GM23248 (cell line): Measurements from ENCODE around the gene KRT79. TPM values are rescaled to one million over a fixed set of nuclear protein-coding genes. Genes with fewer than 3 reads are reported as not detected.

Experiments
- DNase-seq: peaks from one replicate; pipeline ENCODE4 v3.0.0-alpha.2; 2015
- H2AFZ ChIP-seq: fragments of 200-600 bp; sonication (generic); 2 replicates; pipeline ENCODE4 v1.6.1; 2016; ENCODE audit warnings: antibody characterized with exemption
- H3F3A ChIP-seq: fragments of 200-600 bp; sonication (generic); 2 replicates; pipeline ENCODE4 v1.6.1; 2016; ENCODE audit warnings: mild to moderate bottlenecking, antibody characterized with exemption, mixed run types; ENCODE audit not compliant: insufficient read depth
- H3K27ac ChIP-seq: fragments of 200-600 bp; sonication (generic); 2 replicates; pipeline ENCODE4 v1.5.1; 2016; ENCODE audit warnings: mild to moderate bottlenecking
- H3K27me3 ChIP-seq: fragments of 200-600 bp; sonication (generic); replicated peaks from 2 replicates; pipeline ENCODE4 v1.6.1; 2016; ENCODE audit warnings: mild to moderate bottlenecking; ENCODE audit not compliant: insufficient read depth
- H3K36me3 ChIP-seq: fragments of 200-600 bp; sonication (generic); 2 replicates; pipeline ENCODE4 v1.6.1; 2016; ENCODE audit warnings: low read depth, mild to moderate bottlenecking
- H3K4me1 ChIP-seq: fragments of 200-600 bp; sonication (generic); 2 replicates; pipeline ENCODE4 v1.6.1; 2016; ENCODE audit warnings: mild to moderate bottlenecking; ENCODE audit not compliant: insufficient read depth
- H3K4me2 ChIP-seq: fragments of 200-600 bp; sonication (generic); one replicate; pipeline ENCODE4 v1.6.1; 2016; ENCODE audit warnings: mild to moderate bottlenecking; ENCODE audit not compliant: unreplicated experiment
- H3K4me3 ChIP-seq: fragments of 200-600 bp; sonication (generic); 2 replicates; pipeline ENCODE4 v1.5.1; 2016; ENCODE audit warnings: mild to moderate bottlenecking
- H3K79me2 ChIP-seq: fragments of 200-600 bp; sonication (generic); 2 replicates; pipeline ENCODE4 v1.6.1; 2016; ENCODE audit warnings: mild to moderate bottlenecking; ENCODE audit not compliant: insufficient read depth
- H3K9ac ChIP-seq: fragments of 200-600 bp; sonication (generic); 2 replicates; pipeline ENCODE4 v1.6.1; 2016; ENCODE audit warnings: mild to moderate bottlenecking
- H3K9me2 ChIP-seq: fragments of 200-600 bp; sonication (generic); 2 replicates; pipeline ENCODE4 v1.6.1; 2016; ENCODE audit warnings: mixed run types, mild to moderate bottlenecking, moderate library complexity; ENCODE audit not compliant: insufficient read depth
- H3K9me3 ChIP-seq: fragments of 200-600 bp; sonication (generic); one replicate; pipeline ENCODE4 v1.6.1; 2017; ENCODE audit warnings: low read depth
- H4K20me1 ChIP-seq: fragments of 200-600 bp; sonication (generic); 2 replicates; pipeline ENCODE4 v1.6.0; 2016; ENCODE audit not compliant: insufficient read depth
- EZH2 ChIP-seq: fragments of 200-600 bp; sonication (generic); IDR thresholded peaks from 2 replicates; pipeline ENCODE4 v1.6.1; 2018; ENCODE audit warnings: antibody characterized with exemption, mild to moderate bottlenecking; ENCODE audit not compliant: insufficient read depth, poor library complexity, severe bottlenecking
- EZH2phosphoT487 ChIP-seq: fragments of 200-600 bp; sonication (generic); IDR thresholded peaks from 2 replicates; pipeline ENCODE4 v1.6.1; 2018; ENCODE audit warnings: antibody characterized with exemption, moderate library complexity, mild to moderate bottlenecking, low read depth; ENCODE audit not compliant: insufficient read depth
- WGBS, 2 experiments: methylation state at CpG; one replicate each; pipeline ENCODE4 v1.1.6; 2015 to 2017; ENCODE audit warnings: low lambda C conversion rate in 2 of 2, low coverage in 1 of 2; ENCODE audit errors: missing lambda C conversion rate in 2 of 2; 5-methylcytosine and 5-hydroxymethylcytosine counted together
- in situ Hi-C: fragments of 300-500 bp; cut with MboI; formaldehyde crosslinking; loops from 2 replicates; pipeline ENCODE4 v1.15.0; 2020
- polyA plus RNA-seq: library from polyadenylated mRNA; unstranded; fragments of >200 nt; fragmentation: Nextera tagmentation; extraction: Ambion mirVana; gene quantifications from 2 replicates; pipeline ENCODE4 v1.2.1, GENCODE V29; 2016
- total RNA-seq: library from RNA; depleted of rRNA; stranded (reverse); fragments of >200 nt; shearing (Covaris generic); gene quantifications from 2 replicates; pipeline ENCODE4 v1.2.3, GENCODE V29; 2014

The KRT79 gene
- total and polyA plus RNA-seq, 2 experiments from 2014 or later, result 0.15 TPM; not detected in 1

GRCh38 chr12:52802442-52802841, 31.7 kb downstream of the KRT79 start:
- Histone ChIP-seq H3K27me3 (peaks cover 8% of the 10 kb centered on the region), H2AFZ (no peak overlapping the region), H3F3A (peaks cover 12% of the 10 kb centered on the region; the same call in 1 of the 2 replicates), H3K4me1 (peaks cover 21% of the 10 kb centered on the region), H3K9me3 (no peaks in the 10 kb centered on the region), H3K4me2 (no peak overlapping the region), H3K79me2 (no peaks in the 10 kb centered on the region), H3K9me2 (no peaks in the 10 kb centered on the region), H3K4me3 (no peak overlapping the region), H3K9ac (no peak overlapping the region), H4K20me1 (no peaks in the 10 kb centered on the region), H3K27ac (no peak overlapping the region), H3K36me3 (no peaks in the 10 kb centered on the region)
- TF ChIP-seq EZH2 (no peak), EZH2phosphoT487 (no peak)
- WGBS, 2 experiments, result 59 to 61% methylated on average over 6 of the region's 6 CpGs
- in situ Hi-C loops, result no loop called here
- no peak for DNase-seq

GRCh38 chr12:52801773-52802172, 32.3 kb downstream of the KRT79 start:
- Histone ChIP-seq H3K9ac (no peak overlapping the region), H3K9me2 (no peaks in the 10 kb centered on the region), H3K27me3 (peaks cover 8% of the 10 kb centered on the region), H3K27ac (no peak overlapping the region), H3K4me1 (peaks cover 28% of the 10 kb centered on the region), H3K4me3 (no peak overlapping the region), H3K79me2 (no peaks in the 10 kb centered on the region), H4K20me1 (no peaks in the 10 kb centered on the region), H3F3A (peaks cover 15% of the 10 kb centered on the region; the same call in 1 of the 2 replicates), H3K36me3 (no peaks in the 10 kb centered on the region), H2AFZ (no peak overlapping the region), H3K4me2 (no peak overlapping the region), H3K9me3 (no peaks in the 10 kb centered on the region)
- no peak for DNase-seq
- WGBS, 2 experiments, result 61% methylated on average over 3 of the region's 3 CpGs
- in situ Hi-C loops, result no loop called here
- TF ChIP-seq EZH2phosphoT487 (no peak), EZH2 (no peak)

GRCh38 chr12:52800259-52800917, 33.7 kb downstream of the KRT79 start:
- 79 to 89% methylated on average over 1 of the region's 1 CpG for WGBS, 2 experiments
- DNase-seq, result no peak
- in situ Hi-C loops, result no loop called here

GRCh38 chr12:52799505-52800211, 34.5 kb downstream of the KRT79 start:
- no peaks in the 10 kb centered on the region for H3K9me3 ChIP-seq
- H3K36me3 ChIP-seq, result no peaks in the 10 kb centered on the region
- H3K27me3 ChIP-seq, result no peaks in the 10 kb centered on the region
- in situ Hi-C loops, result no loop called here
- H3K9ac ChIP-seq, result no peak overlapping the region
- no peaks in the 10 kb centered on the region for H3K9me2 ChIP-seq
- no peak overlapping the region for H3K4me3 ChIP-seq
- peaks cover 32% of the 10 kb centered on the region for H3K4me1 ChIP-seq
- H3F3A ChIP-seq, result peaks cover 15% of the 10 kb centered on the region; the same call in 1 of the 2 replicates
- no peak for DNase-seq
- no peak overlapping the region for H3K27ac ChIP-seq
- no peak for TF ChIP-seq EZH2
- no peak for TF ChIP-seq EZH2phosphoT487
- no peaks in the 10 kb centered on the region for H3K79me2 ChIP-seq
- H4K20me1 ChIP-seq, result no peaks in the 10 kb centered on the region
- H3K4me2 ChIP-seq, result no peak overlapping the region
- WGBS, 2 experiments, result 65 to 68% methylated on average over 5 of the region's 5 CpGs
- H2AFZ ChIP-seq, result no peak overlapping the region

More at GRCh38 chr12:52800259-52800917, 33.7 kb downstream of the KRT79 start:
- no peak overlapping the region for H3K9ac ChIP-seq
- no peaks in the 10 kb centered on the region for H3K9me2 ChIP-seq
- H3K9me3 ChIP-seq, result no peaks in the 10 kb centered on the region
- TF ChIP-seq EZH2phosphoT487, result no peak
- no peak for TF ChIP-seq EZH2
- H3K27ac ChIP-seq, result no peak overlapping the region
- peaks cover 15% of the 10 kb centered on the region; the same call in 1 of the 2 replicates for H3F3A ChIP-seq
- no peaks in the 10 kb centered on the region for H3K36me3 ChIP-seq
- no peak overlapping the region for H2AFZ ChIP-seq
- H4K20me1 ChIP-seq, result no peaks in the 10 kb centered on the region
- no peaks in the 10 kb centered on the region for H3K27me3 ChIP-seq
- no peak overlapping the region for H3K4me3 ChIP-seq
- H3K4me1 ChIP-seq, result peaks cover 28% of the 10 kb centered on the region
- no peaks in the 10 kb centered on the region for H3K79me2 ChIP-seq
- no peak overlapping the region for H3K4me2 ChIP-seq
